Right lobe of liver (tissue), 6 donors: ENCODE measurements around the gene RERE. TPM values are rescaled to one million over a fixed set of nuclear protein-coding genes. Genes with fewer than 3 reads are reported as not detected.
"Not testable (repeated sequence)": the region's sequence is repeated elsewhere in the genome, so short reads cannot be mapped to it uniquely, and the experiment has no call there.

Source experiments
- ATAC-seq, 4 donors: fragments of 200-7000 bp; cut with Tn5 transposase; one replicate each; pipeline ENCODE4 v1.9.1; 2020; ENCODE audit warnings: mild to moderate bottlenecking in 4 of 4, moderate library complexity in 4 of 4
- DNase-seq, 3 donors: peaks; one replicate each; pipeline ENCODE4 v3.0.0-alpha.2; 2020
- H3K27ac ChIP-seq, 3 donors: fragments of 200-600 bp; one replicate each; pipeline ENCODE4 v1.8.0; 2022
- H3K27me3 ChIP-seq, 2 donors: fragments of 200-600 bp; one replicate each; pipeline ENCODE4 v1.8.0; 2022
- H3K36me3 ChIP-seq, 4 donors: fragments of 200-600 bp; sonication (generic) in 1 of 4; one replicate each; pipeline versions ENCODE4 v1.5.1 to v1.8.0; 2017 to 2022; ENCODE audit warnings: control low read depth in 1 of 4
- H3K4me1 ChIP-seq, 4 donors: fragments of 200-600 bp; sonication (generic) in 1 of 4; one replicate each; pipeline versions ENCODE4 v1.5.1 to v1.8.0; 2017 to 2022; ENCODE audit warnings: control low read depth in 1 of 4
- H3K4me3 ChIP-seq, 3 donors: fragments of 200-600 bp; one replicate each; pipeline ENCODE4 v1.8.0; 2022
- H3K9me3 ChIP-seq, 4 donors: fragments of 200-600 bp; sonication (generic) in 1 of 4; one replicate each; pipeline versions ENCODE4 v1.5.1 to v1.8.0; 2017 to 2022; ENCODE audit warnings: control low read depth in 1 of 4
- POLR2A ChIP-seq: fragments of 450-650 bp; IDR thresholded peaks from one replicate; pipeline ENCODE4 v1.6.1; 2017; ENCODE audit warnings: antibody characterized with exemption, mild to moderate bottlenecking
- WGBS: methylation state at CpG from one replicate; pipeline ENCODE4 v1.1.6; 2018; ENCODE audit warnings: low coverage, low lambda C conversion rate; ENCODE audit not compliant: insufficient coverage; ENCODE audit errors: missing lambda C conversion rate; 5-methylcytosine and 5-hydroxymethylcytosine counted together
- intact Hi-C, 2 donors: fragments of 100-400 bp; cut with DNase I; formaldehyde crosslinking; loops; one replicate each; pipeline versions ENCODE4 v1.11.2 to v1.14.1; 2022
- total RNA-seq, 6 experiments: library from RNA; depleted of rRNA in 2 of 6; stranded (reverse); fragments of >200 nt in 2 of 6; fragmentation: NEBNext Ultra II Directional in 3 of 6; extraction: Animal tissue kit (Norgen Biotek cat#: 25700) in 3 of 6; gene quantifications; one replicate each; pipeline versions ENCODE4 v1.1.0 to v1.2.4, GENCODE V29; 2016 to 2023
- TF ChIP-seq, protein P1 (sequence below), 4 donors: fragments of 200-600 bp in 3 of 4; fragments of 450-650 bp in 1 of 4; IDR thresholded peaks; one replicate each; pipeline versions ENCODE4 v1.5.1 to v1.8.0; 2016 to 2022; ENCODE audit warnings: antibody characterized with exemption in 4 of 4, mild to moderate bottlenecking in 2 of 4
- donor health status: DM: no; HTN: yes; CAD: no.
- donor health status: DM: no; HTN: no; CAD: no.
- donor health status: DM: no; HTN: no; CAD: no.
- donor health status: DM: no; HTN: yes; CAD: no.
- donor health status: DM: no; HTN: yes; CAD: no.

The RERE gene
- total RNA-seq, 6 experiments from 2014 or later: 17.5 to 38.4 (median 25.0) TPM

DNA sequence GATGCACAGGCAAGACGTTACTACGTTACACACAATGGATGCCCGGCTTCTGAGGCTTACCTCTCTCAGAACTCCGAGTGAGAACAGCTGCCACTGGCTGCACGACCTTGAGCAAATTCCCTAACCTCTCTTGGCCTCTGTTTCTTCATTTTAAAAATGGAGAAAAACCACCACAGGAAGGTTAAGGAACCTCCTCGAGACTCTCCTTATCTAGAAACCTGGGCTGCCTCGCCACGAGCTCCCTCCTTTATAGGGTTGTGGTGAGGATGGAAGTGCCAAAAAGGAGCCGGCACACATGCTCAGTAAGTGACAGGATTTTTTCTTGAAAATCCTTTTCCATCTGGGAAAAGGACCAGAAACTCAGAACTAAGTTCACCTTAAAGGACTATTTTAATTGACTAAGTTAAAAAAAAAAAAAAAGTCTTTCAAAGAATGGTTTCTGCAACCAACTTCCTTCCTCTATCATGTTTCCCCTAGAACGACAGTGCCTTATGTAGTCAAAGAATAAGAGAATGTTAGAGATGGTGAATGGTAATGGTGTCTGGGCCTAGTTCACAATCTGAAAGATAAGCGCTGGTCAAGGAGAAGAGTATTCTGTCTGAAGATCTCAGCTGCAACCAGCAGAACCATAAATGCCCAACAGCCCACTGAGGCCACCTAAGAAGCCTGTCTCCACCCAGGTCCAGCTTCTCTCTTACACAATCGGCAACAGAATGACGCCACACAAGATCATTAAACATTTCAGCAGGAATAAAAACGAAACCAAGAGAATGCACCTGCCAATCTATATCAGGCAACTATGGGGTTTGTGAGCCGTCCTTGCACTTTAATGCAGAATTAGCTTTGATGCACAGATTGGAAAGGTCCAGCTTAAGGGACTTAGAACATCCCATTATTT is 434.6 kb downstream of the RERE start:
- no peak overlapping the region for H3K4me3 ChIP-seq
- 39% methylated on average over 13 of the region's 15 CpGs for WGBS
- TF ChIP-seq, protein P1, sequence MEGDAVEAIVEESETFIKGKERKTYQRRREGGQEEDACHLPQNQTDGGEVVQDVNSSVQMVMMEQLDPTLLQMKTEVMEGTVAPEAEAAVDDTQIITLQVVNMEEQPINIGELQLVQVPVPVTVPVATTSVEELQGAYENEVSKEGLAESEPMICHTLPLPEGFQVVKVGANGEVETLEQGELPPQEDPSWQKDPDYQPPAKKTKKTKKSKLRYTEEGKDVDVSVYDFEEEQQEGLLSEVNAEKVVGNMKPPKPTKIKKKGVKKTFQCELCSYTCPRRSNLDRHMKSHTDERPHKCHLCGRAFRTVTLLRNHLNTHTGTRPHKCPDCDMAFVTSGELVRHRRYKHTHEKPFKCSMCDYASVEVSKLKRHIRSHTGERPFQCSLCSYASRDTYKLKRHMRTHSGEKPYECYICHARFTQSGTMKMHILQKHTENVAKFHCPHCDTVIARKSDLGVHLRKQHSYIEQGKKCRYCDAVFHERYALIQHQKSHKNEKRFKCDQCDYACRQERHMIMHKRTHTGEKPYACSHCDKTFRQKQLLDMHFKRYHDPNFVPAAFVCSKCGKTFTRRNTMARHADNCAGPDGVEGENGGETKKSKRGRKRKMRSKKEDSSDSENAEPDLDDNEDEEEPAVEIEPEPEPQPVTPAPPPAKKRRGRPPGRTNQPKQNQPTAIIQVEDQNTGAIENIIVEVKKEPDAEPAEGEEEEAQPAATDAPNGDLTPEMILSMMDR (IDR thresholded peaks at IDR 0.05): no peak
- no peak for TF ChIP-seq POLR2A
- peaks cover 0 to 65% (median 26%) of the 10 kb centered on the region in 4 donors for H3K4me1 ChIP-seq
- H3K27me3 ChIP-seq: no peaks in the 10 kb centered on the region
- H3K9me3 ChIP-seq: no peaks in the 10 kb centered on the region
- ATAC-seq (peak; percentile 18 to 62 (median 38)), DNase-seq (no peak)
- peak overlapping the region in 2 of 3 donors; percentile 4 to 65 for H3K27ac ChIP-seq
- peaks cover 0 to 4% (median 2%) of the 10 kb centered on the region in 4 donors for H3K36me3 ChIP-seq
- intact Hi-C loops: no loop called here

- intact Hi-C loops: no loop called here
- Histone ChIP-seq H3K27ac (peak overlapping the region; percentile 20 to 65 (median 21)), H3K4me3 (no peak overlapping the region), H3K36me3 (peaks cover 0 to 11% (median 0%) of the 10 kb centered on the region in 4 donors), H3K9me3 (no peaks in the 10 kb centered on the region), H3K4me1 (peaks cover 0 to 62% (median 23%) of the 10 kb centered on the region in 4 donors), H3K27me3 (no peaks in the 10 kb centered on the region)
- 95% methylated on average over 8 of the region's 9 CpGs for WGBS
- peak; percentile 16 to 42 (median 22) for ATAC-seq
- no peak for DNase-seq
- no peak for TF ChIP-seq POLR2A
- TF ChIP-seq, protein P1 (IDR thresholded peaks at IDR 0.05): no peak
These were observed 435.4 kb downstream of the RERE start for GRCh38 chr1:8382051-8382505.

DNA sequence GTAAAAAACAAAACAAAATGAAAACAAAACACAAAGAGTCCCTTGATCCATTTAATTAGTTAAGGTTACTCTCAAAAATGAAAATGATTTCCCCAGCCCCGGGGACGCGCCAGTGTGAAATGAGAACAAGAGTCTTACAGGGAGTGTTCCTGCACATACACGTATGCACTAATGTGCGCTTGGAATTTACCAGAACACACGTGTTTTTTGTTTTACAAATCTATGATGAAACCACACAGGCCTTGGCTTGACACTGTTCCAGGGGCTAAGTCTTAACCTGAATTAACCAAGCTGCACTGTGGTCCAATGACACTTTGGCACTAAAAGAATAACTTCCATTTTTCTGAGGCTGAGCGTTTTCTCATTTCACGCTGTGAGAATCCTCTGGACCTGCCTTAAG is 435.8 kb downstream of the RERE start:
- no peak overlapping the region for H3K4me3 ChIP-seq
- ATAC-seq (peak; percentile 56 to 71 (median 66)), DNase-seq (no peak)
- H3K27ac ChIP-seq: peak overlapping the region; percentile 20 to 65 (median 21)
- peaks cover 0 to 12% (median 0%) of the 10 kb centered on the region in 4 donors for H3K36me3 ChIP-seq
- no peaks in the 10 kb centered on the region for H3K9me3 ChIP-seq
- WGBS: 39% methylated on average over 8 of the region's 8 CpGs
- intact Hi-C loops: no loop called here
- peaks cover 0 to 57% (median 22%) of the 10 kb centered on the region in 4 donors for H3K4me1 ChIP-seq
- TF ChIP-seq POLR2A: no peak
- TF ChIP-seq, protein P1 (IDR thresholded peaks at IDR 0.05): no peak
- no peaks in the 10 kb centered on the region for H3K27me3 ChIP-seq

DNA sequence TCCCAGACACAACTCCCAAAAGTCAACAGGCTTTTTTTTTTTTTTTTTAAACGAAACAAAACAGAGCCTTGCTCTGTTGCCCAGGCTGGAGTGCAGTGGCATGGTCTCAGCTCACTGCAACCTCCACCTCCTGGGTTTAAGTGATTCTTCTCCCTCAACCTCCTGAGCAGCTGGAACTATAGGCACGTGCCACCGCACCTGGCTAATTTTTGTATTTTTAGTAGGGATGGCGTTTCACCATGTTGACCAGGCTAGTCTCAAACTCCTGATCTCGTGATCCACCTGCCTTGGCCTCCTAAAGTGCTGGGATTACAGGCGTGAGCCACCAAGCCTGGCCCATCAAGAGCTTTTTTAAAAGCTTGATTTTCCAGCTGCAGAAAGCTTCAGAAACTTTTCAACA is 437.1 kb downstream of the RERE start:
- DNase-seq, H3K9me3 ChIP-seq, ATAC-seq, H3K27me3 ChIP-seq, intact Hi-C loops, H3K4me3 ChIP-seq: not testable (repeated sequence)
- H3K36me3 ChIP-seq: peaks cover 0 to 12% (median 0%) of the 10 kb centered on the region in 4 donors
- 73% methylated on average over 5 of the region's 6 CpGs for WGBS
- H3K4me1 ChIP-seq: peaks cover 0 to 56% (median 22%) of the 10 kb centered on the region in 4 donors
- H3K27ac ChIP-seq: peak overlapping the region in 1 of 3 donors; percentile 45
